SJCRH30 (cell line): Measurements from ENCODE around the gene CALU. TPM values are rescaled to one million over a fixed set of nuclear protein-coding genes. Genes with fewer than 3 reads are reported as not detected.

Experiments used
- DNase-seq, 2 experiments: peaks; one replicate each; pipeline ENCODE4 v3.0.0-alpha.2; 2015 to 2020
- H3K27ac ChIP-seq: fragments of 250-450 bp; sonication (Bioruptor Pico); 2 replicates; pipeline ENCODE4 v1.5.1; 2020; ENCODE audit warnings: mild to moderate bottlenecking, moderate library complexity
- H3K27me3 ChIP-seq: fragments of 250-450 bp; sonication (Bioruptor Pico); 2 replicates; pipeline ENCODE4 v1.5.1; 2020; ENCODE audit warnings: mild to moderate bottlenecking, moderate library complexity
- H3K36me3 ChIP-seq: fragments of 250-450 bp; sonication (Bioruptor Pico); 2 replicates; pipeline ENCODE4 v1.5.1; 2020; ENCODE audit warnings: mild to moderate bottlenecking, moderate library complexity
- H3K4me1 ChIP-seq: fragments of 250-450 bp; sonication (Bioruptor Pico); 2 replicates; pipeline ENCODE4 v1.5.1; 2020; ENCODE audit warnings: mild to moderate bottlenecking, moderate library complexity
- H3K4me3 ChIP-seq: fragments of 250-450 bp; sonication (Bioruptor Pico); 2 replicates; pipeline ENCODE4 v1.5.1; 2020; ENCODE audit warnings: mild to moderate bottlenecking, moderate library complexity
- H3K9me3 ChIP-seq: fragments of 250-450 bp; sonication (Bioruptor Pico); replicated peaks from 2 replicates; pipeline ENCODE4 v1.5.1; 2020; ENCODE audit warnings: mild to moderate bottlenecking, moderate library complexity
- total RNA-seq: library from RNA; depleted of rRNA; stranded (reverse); fragments of >200 nt; shearing (Covaris generic); gene quantifications from 2 replicates; pipeline ENCODE4 v1.2.3, GENCODE V29; 2014; rRNA removed

The CALU gene
- total RNA-seq, 1 experiment from 2014 or later, result 291 TPM

DNA sequence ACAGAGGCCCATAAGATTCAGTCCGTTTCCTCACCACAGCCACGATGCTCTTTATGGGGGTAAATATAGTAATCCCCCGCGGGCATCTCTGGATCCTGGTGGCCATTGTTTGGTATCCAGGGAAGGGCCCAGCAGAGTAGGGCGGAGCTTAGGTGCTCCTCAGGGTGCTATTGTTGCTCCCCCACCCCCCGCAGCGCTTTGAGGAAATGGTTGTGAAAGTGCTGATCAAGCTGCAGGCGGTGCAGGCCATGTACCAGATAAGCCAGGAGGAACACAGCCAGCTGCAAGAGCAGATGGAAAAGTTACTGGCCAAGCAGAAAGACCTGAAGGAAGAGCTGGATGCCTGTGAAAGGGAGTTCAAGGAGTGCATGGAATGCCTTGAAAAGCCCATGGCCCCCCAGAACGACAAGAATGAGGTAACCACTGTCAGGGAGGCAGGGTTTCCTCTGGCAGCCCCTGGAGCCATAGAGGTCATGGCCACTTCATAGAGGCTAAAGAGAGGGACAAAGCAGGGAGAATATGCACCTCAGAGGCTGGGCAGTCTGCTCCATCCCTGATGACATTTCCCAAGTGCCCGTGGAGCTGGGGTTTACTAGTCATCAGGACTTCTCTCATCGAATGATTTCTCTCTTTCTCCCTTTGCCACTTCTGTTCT lies 73.5 kb downstream of the CALU start:
- peaks cover 5% of the 10 kb centered on the region; the same call in 1 of the 2 replicates for H3K4me1 ChIP-seq
- H3K27ac ChIP-seq, result no peak overlapping the region
- H3K27me3 ChIP-seq, result no peaks in the 10 kb centered on the region
- H3K4me3 ChIP-seq, result no peak overlapping the region
- H3K9me3 ChIP-seq, result no peaks in the 10 kb centered on the region
- H3K36me3 ChIP-seq, result no peaks in the 10 kb centered on the region; the same call in 1 of the 2 replicates
- no peak for DNase-seq

- H3K27me3 ChIP-seq, result no peaks in the 10 kb centered on the region
- peak; percentile 69 to 72 for DNase-seq
- H3K27ac ChIP-seq, result no peak overlapping the region
- H3K4me1 ChIP-seq, result peaks cover 5% of the 10 kb centered on the region; the same call in 1 of the 2 replicates
- H3K4me3 ChIP-seq, result no peak overlapping the region
- H3K36me3 ChIP-seq, result no peaks in the 10 kb centered on the region
- no peaks in the 10 kb centered on the region for H3K9me3 ChIP-seq
Measured at GRCh38 chr7:128814499-128814898, 75.3 kb downstream of the CALU start.

- Histone ChIP-seq H3K4me1 (peaks cover 5% of the 10 kb centered on the region; the same call in 1 of the 2 replicates), H3K27ac (no peak overlapping the region), H3K36me3 (no peaks in the 10 kb centered on the region), H3K27me3 (no peaks in the 10 kb centered on the region), H3K9me3 (no peaks in the 10 kb centered on the region), H3K4me3 (no peak overlapping the region)
- no peak for DNase-seq
Measured at GRCh38 chr7:128815289-128815942, 76.3 kb downstream of the CALU start.

DNA sequence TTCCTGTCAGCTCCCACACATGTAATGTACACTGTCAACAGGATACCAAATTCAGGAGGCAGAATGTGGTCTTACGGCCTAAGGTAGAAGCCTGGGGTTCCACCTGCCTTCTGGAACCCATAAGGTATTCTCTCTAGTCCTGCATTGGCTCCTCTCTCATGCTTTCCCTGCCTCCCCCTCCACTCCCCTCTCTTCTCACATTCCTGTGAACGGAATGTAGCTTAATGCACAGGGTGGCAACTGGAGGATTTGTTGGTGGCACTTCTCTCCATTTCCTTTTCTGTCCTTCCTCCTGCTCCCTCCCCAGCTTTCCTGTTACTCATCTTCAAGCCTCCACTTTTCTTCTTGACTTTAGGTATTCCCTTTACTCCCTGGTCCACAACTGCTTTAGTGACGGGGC lies 79.5 kb downstream of the CALU start:
- H3K27me3 ChIP-seq, result no peaks in the 10 kb centered on the region
- H3K27ac ChIP-seq, result no peak overlapping the region
- H3K4me1 ChIP-seq, result peaks cover 5% of the 10 kb centered on the region; the same call in 1 of the 2 replicates
- H3K36me3 ChIP-seq, result no peaks in the 10 kb centered on the region
- no peaks in the 10 kb centered on the region for H3K9me3 ChIP-seq
- DNase-seq, result no peak
- H3K4me3 ChIP-seq, result no peak overlapping the region

Other genes with a start within 250 kb of the CALU start
- gene GARIN1A, start 67.1 kb upstream of the CALU start, total RNA-seq, result 0.16 and 0.20 TPM in 2 replicates
- not detected in 2 replicates for gene OPN1SW, start 36.4 kb downstream of the CALU start, total RNA-seq
- 11.8 and 16.5 TPM in 2 replicates for gene CCDC136, start 52.6 kb downstream of the CALU start, total RNA-seq
- 158 and 172 TPM in 2 replicates for gene FLNC, start 91.0 kb downstream of the CALU start, total RNA-seq
- 95.8 and 115 TPM in 2 replicates for gene ATP6V1F, start 123.5 kb downstream of the CALU start, total RNA-seq
- 0.20 and 0.38 TPM in 2 replicates for gene KCP, start 171.3 kb downstream of the CALU start, total RNA-seq
- gene IRF5, start 198.6 kb downstream of the CALU start, total RNA-seq, result 0.08 and 0.16 TPM in 2 replicates